Skin of body (tissue), 2 donors: ENCODE measurements around the gene MYO1A. TPM values are rescaled to one million over a fixed set of nuclear protein-coding genes. Genes with fewer than 3 reads are reported as not detected.
"Not testable (repeated sequence)": the region's sequence is repeated elsewhere in the genome, so short reads cannot be mapped to it uniquely, and the experiment has no call there.

Source experiments
- DNase-seq: peaks from one replicate; lab custom pipeline; 2025; lab: John Stamatoyannopoulos, UW
- total RNA-seq: library from RNA; depleted of rRNA; stranded (reverse); fragments of >200 nt; gene quantifications from one replicate; pipeline ENCODE4 v1.2.3, GENCODE V29; 2014

Gene MYO1A
- total RNA-seq, 1 donor from 2014 or later: 0.69 TPM

GRCh38 chr12:57018906-57019305 lies 31.0 kb downstream of the MYO1A start:
- DNase-seq: no peak

DNA sequence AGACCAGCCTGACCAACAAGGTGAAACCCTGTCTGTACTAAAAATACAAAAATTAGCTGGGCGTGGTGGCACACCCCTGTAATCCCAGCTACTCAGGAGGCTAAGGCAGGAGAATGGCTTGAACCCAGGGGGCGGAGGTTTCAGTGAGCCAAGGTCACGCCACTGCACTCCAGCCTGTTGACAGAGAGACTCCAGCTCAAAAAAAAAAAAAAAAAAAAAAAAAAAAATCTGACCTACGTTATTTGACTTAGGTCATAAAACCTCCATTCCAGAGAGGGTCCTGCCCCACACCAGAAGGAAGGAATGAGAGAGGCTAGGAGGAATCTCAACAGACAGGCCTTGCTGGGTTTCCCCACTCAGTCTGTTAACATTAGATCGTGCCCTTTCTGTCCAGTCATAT lies 31.6 kb downstream of the MYO1A start:
- DNase-seq: not testable (repeated sequence)

GRCh38 chr12:57016348-57016747 lies 33.6 kb downstream of the MYO1A start, which contains the start of gene TAC3:
TAC3 (minus strand) TSS chr12:57016529; CDS start chr12:57015797, 732 bp downstream.
- no peak for DNase-seq

- no peak for DNase-seq
Observed at GRCh38 chr12:57012600-57013465, 37.1 kb downstream of the MYO1A start.

- DNase-seq: no peak
Observed at GRCh38 chr12:57011438-57012424, 38.2 kb downstream of the MYO1A start.

DNA sequence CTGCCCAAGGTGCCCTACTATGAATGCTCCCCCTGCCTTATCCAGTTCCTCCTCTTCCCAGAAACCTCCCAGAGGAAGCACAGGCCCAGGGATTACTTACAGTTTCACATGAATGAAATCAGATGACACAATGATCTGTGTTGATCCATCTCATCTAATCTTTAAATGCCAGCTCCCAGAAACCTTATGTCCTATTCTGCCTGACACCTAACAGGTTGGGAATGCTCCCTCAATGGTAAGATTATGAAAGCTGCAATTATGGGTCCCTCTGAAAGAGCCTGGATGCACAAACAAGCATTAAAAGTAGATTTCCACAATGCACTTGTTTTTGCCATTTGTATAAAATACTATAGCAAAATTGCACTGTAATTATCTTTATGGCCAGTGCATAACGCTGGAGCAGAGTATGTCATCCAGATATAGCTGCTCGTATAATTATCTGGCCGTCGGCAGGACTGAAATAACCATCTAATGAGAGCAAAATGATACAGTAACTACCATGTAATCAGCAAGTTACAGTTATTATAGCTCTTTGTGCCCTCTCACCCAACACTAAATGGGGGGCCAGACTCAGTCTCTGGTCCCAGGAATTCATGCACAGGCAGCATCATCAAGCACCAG lies 39.2 kb downstream of the MYO1A start:
- DNase-seq: no peak

DNA sequence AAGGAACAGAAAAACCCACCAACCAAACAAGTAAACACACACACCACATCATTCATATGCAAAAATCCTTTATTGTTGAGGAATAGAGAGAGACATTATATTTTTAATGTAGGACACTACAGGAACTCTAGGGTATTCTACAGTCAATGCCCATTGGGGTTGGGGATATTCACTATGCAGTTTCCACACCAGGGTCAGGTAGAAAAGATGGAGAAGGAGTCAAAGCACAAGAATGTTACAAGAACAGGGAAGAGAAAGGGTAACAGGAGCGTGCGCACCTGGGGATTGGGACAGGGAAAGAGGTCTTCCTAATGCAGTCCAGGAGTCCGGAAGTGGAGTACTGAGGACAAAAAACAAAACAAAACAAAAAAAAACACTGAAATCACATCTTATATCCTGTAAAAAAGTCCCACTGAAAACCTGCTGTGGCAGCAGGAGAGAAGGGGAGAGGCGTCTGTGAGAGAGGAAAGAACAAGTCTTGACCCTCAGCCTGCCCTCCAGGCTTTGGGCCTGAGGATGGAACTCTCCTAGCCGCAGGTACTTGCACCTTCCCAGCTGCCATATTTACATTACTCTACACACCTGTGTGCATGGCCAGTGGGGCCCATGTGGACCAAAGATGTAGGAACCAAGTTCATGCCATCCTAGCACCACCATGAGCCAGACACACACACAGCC lies 39.8 kb downstream of the MYO1A start:
- no peak for DNase-seq

GRCh38 chr12:57008178-57008577 lies 41.8 kb downstream of the MYO1A start:
- DNase-seq: peak; percentile 56

DNA sequence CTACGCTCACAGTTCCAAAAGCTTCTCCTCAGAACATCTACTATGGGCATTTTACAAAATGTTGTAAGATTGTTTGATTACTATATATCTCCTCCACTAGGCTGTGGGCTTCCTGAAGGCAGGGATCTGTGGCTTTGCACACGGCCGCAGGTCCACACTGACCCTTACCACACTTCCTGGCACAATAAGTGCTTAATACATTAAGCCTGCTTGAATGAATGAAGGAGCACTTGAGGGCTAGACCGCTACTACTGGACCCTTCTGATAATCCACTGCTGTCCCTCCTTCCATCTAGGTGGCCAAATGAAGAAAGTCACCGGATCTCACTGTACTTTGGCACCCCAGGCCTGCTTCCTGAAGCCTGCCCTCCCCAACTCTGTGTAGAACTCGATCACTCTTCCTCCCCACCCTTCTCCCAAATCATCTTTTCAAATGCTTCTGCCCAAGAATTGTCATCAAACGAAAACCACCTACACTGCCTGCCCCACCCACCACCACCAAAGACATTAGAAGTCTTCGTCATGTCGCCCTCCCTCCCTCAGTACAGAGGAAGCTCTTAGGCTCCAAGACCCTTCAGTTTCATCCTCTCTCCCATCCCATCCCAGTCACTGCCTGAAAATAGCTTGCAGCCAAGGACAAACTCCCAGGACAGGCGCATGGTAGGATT lies 43.0 kb downstream of the MYO1A start:
- DNase-seq: no peak

GRCh38 chr12:57005980-57006808 lies 43.7 kb downstream of the MYO1A start, which contains the start of gene ZBTB39:
ZBTB39 (minus strand) TSS chr12:57006546; CDS start chr12:57004917, 1,629 bp downstream.
- no peak for DNase-seq

GRCh38 chr12:57004651-57005050 lies 45.3 kb downstream of the MYO1A start:
- no peak for DNase-seq

DNA sequence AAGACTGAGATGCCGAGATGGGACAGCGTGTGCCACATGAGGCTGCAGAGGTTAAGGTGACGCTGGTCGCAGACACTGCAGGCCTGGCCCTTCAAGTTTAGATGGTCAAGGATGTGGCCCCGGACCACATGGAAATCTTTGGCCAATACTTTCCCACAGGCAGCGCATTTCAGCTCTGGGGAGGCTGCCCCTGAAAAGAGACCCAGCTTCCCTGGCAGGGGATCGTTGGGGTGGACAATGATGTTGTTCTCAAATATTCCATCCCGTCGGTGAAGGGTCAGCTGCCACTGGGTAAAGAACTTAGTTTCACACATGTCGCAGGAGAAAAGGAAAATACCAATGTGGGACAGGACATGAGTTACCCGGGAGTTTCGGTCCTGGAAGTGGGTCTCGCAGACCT lies 46.5 kb downstream of the MYO1A start:
- DNase-seq: no peak

DNA sequence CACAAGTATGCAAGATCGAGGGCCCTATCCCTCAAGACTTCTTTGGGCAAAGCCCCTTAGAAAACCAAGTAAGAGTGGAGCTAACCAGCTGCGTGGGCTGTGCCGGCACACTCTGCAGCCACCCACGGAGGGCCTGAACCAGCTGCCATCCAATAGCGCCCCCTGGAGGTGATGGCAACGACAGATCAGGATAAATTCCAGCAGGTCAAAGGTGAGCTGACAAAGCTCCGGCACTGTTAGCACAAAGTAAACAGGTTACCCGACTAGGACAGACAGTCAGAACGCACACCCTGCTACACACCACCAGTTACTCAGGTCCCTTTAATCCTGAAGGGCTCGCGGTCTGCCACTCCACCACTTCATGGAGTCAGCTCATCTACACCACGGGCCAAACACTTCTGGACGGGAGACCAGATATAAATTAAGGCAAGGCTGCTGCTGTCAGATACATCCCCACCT lies 48.5 kb downstream of the MYO1A start:
- no peak for DNase-seq

- no peak for DNase-seq
Observed at GRCh38 chr12:57000393-57000792, 49.5 kb downstream of the MYO1A start.

GRCh38 chr12:56999456-56999855 lies 50.5 kb downstream of the MYO1A start:
- DNase-seq: no peak

DNA sequence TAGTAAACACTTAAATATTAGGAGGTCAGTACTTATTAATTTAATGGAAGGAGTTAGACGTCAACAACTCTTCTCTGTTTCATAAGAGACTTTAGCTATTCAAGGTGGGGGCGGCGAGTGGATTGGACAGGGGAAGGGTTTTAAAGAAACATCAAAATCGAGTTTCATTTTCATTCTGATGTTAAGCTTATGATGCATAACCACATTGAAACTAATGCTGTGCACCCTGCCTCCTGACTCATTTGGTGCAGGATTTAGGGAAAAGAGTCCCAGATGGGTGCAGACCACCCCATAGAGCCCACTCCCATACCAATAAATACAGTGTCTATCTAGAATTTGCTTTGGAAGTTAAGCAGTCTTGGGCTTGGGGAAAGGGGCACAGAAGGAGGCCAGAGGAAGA lies 50.9 kb downstream of the MYO1A start:
- DNase-seq: no peak

DNA sequence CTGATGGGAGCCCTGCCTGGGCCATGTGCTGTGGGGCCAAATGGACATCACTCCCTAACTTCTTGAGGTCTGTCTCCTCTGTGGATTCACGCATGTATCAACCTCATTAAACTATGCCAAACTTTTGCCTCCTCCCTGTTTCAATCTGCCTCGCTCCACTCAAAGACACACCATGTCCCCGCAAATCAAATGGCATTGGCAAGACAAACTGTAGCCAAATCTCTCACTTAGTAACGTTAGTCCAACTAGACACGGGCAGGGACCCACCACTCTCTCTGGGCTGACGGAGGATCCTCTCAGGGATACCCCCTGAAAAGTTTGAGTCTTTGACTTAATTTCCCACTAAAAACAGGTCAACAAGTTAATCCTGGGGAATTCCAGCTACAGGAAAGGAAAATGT lies 51.6 kb downstream of the MYO1A start:
- no peak for DNase-seq

- DNase-seq: no peak
Observed at GRCh38 chr12:56996793-56997545, 53.0 kb downstream of the MYO1A start.
